Gastroesophageal sphincter (tissue), 4 donors: ENCODE measurements around the gene BANF2. TPM values are rescaled to one million over a fixed set of nuclear protein-coding genes. Genes with fewer than 3 reads are reported as not detected.
A peak's percentile ranks its signal among the peaks of the same experiment; 100 is the strongest.

Experiments used
- ATAC-seq: fragments of 150-250 bp; one replicate; pipeline ENCODE4 v1.9.1; 2016; ENCODE audit warnings: mild to moderate bottlenecking, moderate library complexity
- H3K27ac ChIP-seq, 4 donors: fragments of 200-600 bp; sonication (generic) in 3 of 4; 1 replicate in 3 of 4; 2 replicates in 1 of 4; pipeline ENCODE4 v1.5.1; 2016 to 2019
- H3K27me3 ChIP-seq: fragments of 200-600 bp; sonication (generic); one replicate; pipeline ENCODE4 v1.5.1; 2019
- H3K36me3 ChIP-seq, 2 donors: fragments of 200-600 bp; sonication (generic); one replicate each; pipeline ENCODE4 v1.5.1; 2019; ENCODE audit warnings: control low read depth in 1 of 2
- H3K4me1 ChIP-seq, 3 donors: fragments of 200-600 bp; sonication (generic); 1 replicate in 2 of 3; 2 replicates in 1 of 3; pipeline ENCODE4 v1.5.1; 2016 to 2019; ENCODE audit warnings: control low read depth in 2 of 3
- H3K4me3 ChIP-seq, 2 donors: fragments of 200-600 bp; sonication (generic); one replicate each; pipeline ENCODE4 v1.5.1; 2019; ENCODE audit warnings: mild to moderate bottlenecking in 1 of 2, moderate library complexity in 1 of 2
- H3K9me3 ChIP-seq, 3 donors: fragments of 200-600 bp; sonication (generic); one replicate each; pipeline ENCODE4 v1.5.1; 2017 to 2019; ENCODE audit warnings: control low read depth in 2 of 3
- EP300 ChIP-seq: sonication (generic); formaldehyde crosslinking; IDR thresholded peaks from one replicate; pipeline ENCODE4 v1.6.1; 2017; ENCODE audit warnings: antibody characterized with exemption, mild to moderate bottlenecking
- POLR2A ChIP-seq, 2 donors: fragments of 450-650 bp; IDR thresholded peaks; one replicate each; pipeline ENCODE4 v1.6.1; 2017; ENCODE audit warnings: antibody characterized with exemption in 2 of 2, mild to moderate bottlenecking in 2 of 2, moderate library complexity in 1 of 2
- POLR2AphosphoS5 ChIP-seq: sonication (generic); formaldehyde crosslinking; IDR thresholded peaks from one replicate; pipeline ENCODE4 v1.6.1; 2017; ENCODE audit warnings: antibody characterized with exemption
- WGBS, 2 donors: methylation state at CpG; one replicate each; pipeline ENCODE4 v1.1.5; 2018; ENCODE audit warnings: low coverage in 1 of 2; 5-methylcytosine and 5-hydroxymethylcytosine counted together
- total RNA-seq, 4 donors: library from RNA; depleted of rRNA; stranded (reverse); fragments of >200 nt; gene quantifications; one replicate each; pipeline ENCODE4 v1.1.0, GENCODE V29; 2016
- TF ChIP-seq, protein P1 (sequence below), 4 experiments: fragments of 200-600 bp in 2 of 4; fragments of 450-650 bp in 2 of 4; sonication (generic) in 1 of 4; IDR thresholded peaks; one replicate each; pipeline ENCODE4 v1.5.1; 2017 to 2019; ENCODE audit warnings: antibody characterized with exemption in 4 of 4, mild to moderate bottlenecking in 2 of 4, moderate library complexity in 2 of 4

Gene BANF2
- total RNA-seq, 4 donors from 2014 or later = not detected

GRCh38 chr20:17665756-17666155, 34.0 kb upstream of the BANF2 start:
- Histone ChIP-seq H3K36me3 (no peaks in the 10 kb centered on the region), H3K9me3 (no peaks in the 10 kb centered on the region), H3K27me3 (no peaks in the 10 kb centered on the region), H3K4me1 (peaks cover 0 to 98% (median 20%) of the 10 kb centered on the region in 3 donors), H3K4me3 (no peak overlapping the region), H3K27ac (no peak overlapping the region)
- ATAC-seq = no peak
- no peak for TF ChIP-seq EP300
- TF ChIP-seq POLR2A (IDR thresholded peaks at IDR 0.05) = no peak
- TF ChIP-seq, protein P1, sequence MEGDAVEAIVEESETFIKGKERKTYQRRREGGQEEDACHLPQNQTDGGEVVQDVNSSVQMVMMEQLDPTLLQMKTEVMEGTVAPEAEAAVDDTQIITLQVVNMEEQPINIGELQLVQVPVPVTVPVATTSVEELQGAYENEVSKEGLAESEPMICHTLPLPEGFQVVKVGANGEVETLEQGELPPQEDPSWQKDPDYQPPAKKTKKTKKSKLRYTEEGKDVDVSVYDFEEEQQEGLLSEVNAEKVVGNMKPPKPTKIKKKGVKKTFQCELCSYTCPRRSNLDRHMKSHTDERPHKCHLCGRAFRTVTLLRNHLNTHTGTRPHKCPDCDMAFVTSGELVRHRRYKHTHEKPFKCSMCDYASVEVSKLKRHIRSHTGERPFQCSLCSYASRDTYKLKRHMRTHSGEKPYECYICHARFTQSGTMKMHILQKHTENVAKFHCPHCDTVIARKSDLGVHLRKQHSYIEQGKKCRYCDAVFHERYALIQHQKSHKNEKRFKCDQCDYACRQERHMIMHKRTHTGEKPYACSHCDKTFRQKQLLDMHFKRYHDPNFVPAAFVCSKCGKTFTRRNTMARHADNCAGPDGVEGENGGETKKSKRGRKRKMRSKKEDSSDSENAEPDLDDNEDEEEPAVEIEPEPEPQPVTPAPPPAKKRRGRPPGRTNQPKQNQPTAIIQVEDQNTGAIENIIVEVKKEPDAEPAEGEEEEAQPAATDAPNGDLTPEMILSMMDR (IDR thresholded peaks at IDR 0.05) = no peak
- TF ChIP-seq POLR2AphosphoS5 = no peak
- WGBS, 2 donors = 81 to 94% methylated on average over 2 of the region's 2 CpGs

GRCh38 chr20:17666481-17666880, 33.3 kb upstream of the BANF2 start:
- H3K36me3 ChIP-seq = no peaks in the 10 kb centered on the region
- TF ChIP-seq POLR2AphosphoS5 (no peak), EP300 (no peak), POLR2A (IDR thresholded peaks at IDR 0.05) (no peak)
- TF ChIP-seq, protein P1 (IDR thresholded peaks at IDR 0.05) = no peak

GRCh38 chr20:17667445-17667844, 32.3 kb upstream of the BANF2 start:
- 79 to 85% methylated on average over 2 to 3 of the region's 3 CpGs for WGBS, 2 donors
- H3K27ac ChIP-seq = peak overlapping the region in 2 of 4 donors; percentile 4 to 9
- no peak for ATAC-seq
- H3K9me3 ChIP-seq = no peaks in the 10 kb centered on the region
- no peak overlapping the region for H3K4me3 ChIP-seq
- H3K27me3 ChIP-seq = no peaks in the 10 kb centered on the region
- no peaks in the 10 kb centered on the region for H3K36me3 ChIP-seq
- peaks cover 0 to 96% (median 12%) of the 10 kb centered on the region in 3 donors for H3K4me1 ChIP-seq
- TF ChIP-seq POLR2AphosphoS5 (no peak), EP300 (no peak), POLR2A (IDR thresholded peaks at IDR 0.05) (no peak)
- TF ChIP-seq, protein P1 (IDR thresholded peaks at IDR 0.05) = no peak

More at GRCh38 chr20:17666481-17666880, 33.3 kb upstream of the BANF2 start:
- whole genome bisulfite sequencing, 2 donors = 16 to 23% methylated on average over 2 of the region's 2 CpGs
- Histone ChIP-seq H3K4me1 (peaks cover 0 to 96% (median 14%) of the 10 kb centered on the region in 3 donors), H3K9me3 (no peaks in the 10 kb centered on the region), H3K27ac (peak overlapping the region in 1 of 4 donors; percentile 4), H3K27me3 (no peaks in the 10 kb centered on the region), H3K4me3 (no peak overlapping the region)
- ATAC-seq = peak; percentile 39

DNA sequence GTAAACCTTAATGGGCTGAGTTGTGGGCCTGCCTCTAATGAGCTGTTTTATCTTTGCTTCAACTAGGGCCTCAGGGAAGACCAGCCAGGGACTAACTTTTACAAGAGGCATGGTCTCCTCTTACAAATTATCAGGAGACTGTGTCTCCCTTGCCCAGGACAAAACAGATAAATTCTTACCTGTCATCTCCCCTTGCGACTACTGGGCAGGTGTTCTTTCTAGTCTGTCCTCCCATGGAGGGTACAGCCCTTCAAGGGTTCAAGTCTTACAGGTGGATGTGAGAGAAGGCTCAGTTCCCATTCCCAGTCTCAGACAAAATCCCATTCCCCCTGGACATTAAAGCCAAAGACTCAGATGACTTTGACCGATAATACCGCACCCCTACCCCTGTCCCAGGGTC, 31.3 kb upstream of the BANF2 start:
- ATAC-seq = no peak
- H3K4me1 ChIP-seq = peaks cover 0 to 86% (median 6%) of the 10 kb centered on the region in 3 donors
- H3K4me3 ChIP-seq = no peak overlapping the region
- peak overlapping the region in 1 of 4 donors; percentile 4 for H3K27ac ChIP-seq
- no peaks in the 10 kb centered on the region for H3K9me3 ChIP-seq
- no peaks in the 10 kb centered on the region for H3K27me3 ChIP-seq
- WGBS, 2 donors = 90 to 100% methylated on average over 2 to 3 of the region's 3 CpGs
- TF ChIP-seq EP300 (no peak), POLR2AphosphoS5 (no peak), POLR2A (IDR thresholded peaks at IDR 0.05) (no peak)
- TF ChIP-seq, protein P1 (IDR thresholded peaks at IDR 0.05) = no peak
- no peaks in the 10 kb centered on the region for H3K36me3 ChIP-seq

DNA sequence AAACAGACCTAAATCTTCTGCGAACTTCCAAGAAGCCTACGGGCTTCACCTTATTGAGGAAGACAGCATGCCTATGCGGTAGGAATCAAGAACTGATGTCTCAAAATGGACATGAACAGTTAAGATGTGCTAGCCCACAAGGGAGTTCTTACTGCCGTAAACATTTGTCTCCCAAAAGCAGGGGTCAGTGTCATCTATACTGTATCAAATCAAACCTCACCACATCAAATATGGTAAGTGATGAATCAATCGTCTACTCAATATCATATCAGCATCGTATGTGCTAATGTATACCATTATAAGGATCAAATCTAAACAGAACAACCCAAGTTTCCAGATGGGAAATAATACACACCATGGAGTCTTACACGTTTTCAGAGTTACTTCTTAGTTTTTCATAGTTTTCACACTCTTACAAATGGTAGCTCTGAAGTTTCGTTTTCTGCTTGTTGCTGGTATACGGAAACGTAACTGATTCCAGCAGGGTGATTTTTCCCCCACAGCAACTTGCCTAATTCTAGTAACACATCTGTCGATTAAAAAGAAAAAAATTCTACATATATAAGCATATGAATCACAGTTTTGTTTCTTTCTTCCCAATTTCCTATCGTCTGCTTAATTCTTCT, 30.3 kb upstream of the BANF2 start:
- TF ChIP-seq EP300 = no peak
- TF ChIP-seq, protein P1 (IDR thresholded peaks at IDR 0.05) = no peak
- no peak for TF ChIP-seq POLR2AphosphoS5
- no peak for ATAC-seq
- H3K36me3 ChIP-seq = no peaks in the 10 kb centered on the region
- no peaks in the 10 kb centered on the region for H3K9me3 ChIP-seq
- WGBS, 2 donors = 78 to 88% methylated on average over 10 to 11 of the region's 12 CpGs
- H3K27ac ChIP-seq = no peak overlapping the region
- no peak overlapping the region for H3K4me3 ChIP-seq
- peaks cover 0 to 79% (median 6%) of the 10 kb centered on the region in 3 donors for H3K4me1 ChIP-seq
- no peaks in the 10 kb centered on the region for H3K27me3 ChIP-seq
